ENCODE results near the gene ABHD4.

ABHD4 gene

DNA sequence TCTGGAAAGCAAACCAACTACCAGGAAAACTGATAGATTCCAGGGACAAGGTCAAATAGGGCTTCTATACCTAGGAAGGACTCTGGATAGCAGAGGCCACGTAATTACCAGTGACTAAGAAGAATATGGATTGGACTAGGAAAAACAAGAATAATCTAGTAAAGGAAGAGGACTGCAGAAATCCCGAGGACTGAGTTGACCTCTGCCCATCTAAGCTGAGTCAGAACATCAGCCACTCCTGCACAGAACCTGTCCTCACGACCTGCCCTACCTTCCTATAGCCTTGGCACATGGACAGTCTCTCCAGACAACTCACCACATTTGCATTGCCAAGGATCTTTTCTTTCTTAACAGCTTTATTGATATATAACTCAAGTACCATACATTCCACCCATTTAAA is 43.7 kb downstream of the ABHD4 start:
- TF ChIP-seq, protein P1, sequence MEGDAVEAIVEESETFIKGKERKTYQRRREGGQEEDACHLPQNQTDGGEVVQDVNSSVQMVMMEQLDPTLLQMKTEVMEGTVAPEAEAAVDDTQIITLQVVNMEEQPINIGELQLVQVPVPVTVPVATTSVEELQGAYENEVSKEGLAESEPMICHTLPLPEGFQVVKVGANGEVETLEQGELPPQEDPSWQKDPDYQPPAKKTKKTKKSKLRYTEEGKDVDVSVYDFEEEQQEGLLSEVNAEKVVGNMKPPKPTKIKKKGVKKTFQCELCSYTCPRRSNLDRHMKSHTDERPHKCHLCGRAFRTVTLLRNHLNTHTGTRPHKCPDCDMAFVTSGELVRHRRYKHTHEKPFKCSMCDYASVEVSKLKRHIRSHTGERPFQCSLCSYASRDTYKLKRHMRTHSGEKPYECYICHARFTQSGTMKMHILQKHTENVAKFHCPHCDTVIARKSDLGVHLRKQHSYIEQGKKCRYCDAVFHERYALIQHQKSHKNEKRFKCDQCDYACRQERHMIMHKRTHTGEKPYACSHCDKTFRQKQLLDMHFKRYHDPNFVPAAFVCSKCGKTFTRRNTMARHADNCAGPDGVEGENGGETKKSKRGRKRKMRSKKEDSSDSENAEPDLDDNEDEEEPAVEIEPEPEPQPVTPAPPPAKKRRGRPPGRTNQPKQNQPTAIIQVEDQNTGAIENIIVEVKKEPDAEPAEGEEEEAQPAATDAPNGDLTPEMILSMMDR (IDR thresholded peaks at IDR 0.05; ENCODE audit: insufficient read depth, missing control alignments) = no peak
- no peak for FAIRE-seq
- DNase-seq (ENCODE audit: insufficient read length, low spot score) = no peak

DNA sequence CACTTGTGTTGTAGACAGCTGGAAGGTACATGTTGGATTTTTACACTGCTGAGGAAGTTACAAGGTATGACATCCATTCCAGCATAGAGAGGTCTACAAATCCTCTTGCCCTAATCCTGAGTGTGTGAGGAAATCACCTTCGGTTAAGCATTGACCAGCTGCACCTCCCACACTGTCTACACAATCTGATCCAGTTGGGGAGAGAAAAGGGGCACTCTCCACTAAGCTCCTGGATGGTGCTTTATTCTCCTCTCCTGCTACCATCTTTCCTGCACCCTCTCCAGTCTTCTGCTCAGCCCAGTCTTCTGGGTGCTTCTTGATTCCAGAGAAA is 46.2 kb downstream of the ABHD4 start, which contains the start of gene OR6J1:
OR6J1 (minus strand) TSS at position 48 of the 331 bp plus-strand sequence. CDS start 9,541 bp downstream, outside the sequence.
- TF ChIP-seq, protein P1 (IDR thresholded peaks at IDR 0.05; ENCODE audit: insufficient read depth, missing control alignments) = no peak
- FAIRE-seq (no peak), DNase-seq (ENCODE audit: insufficient read length, low spot score) (no peak)

- TF ChIP-seq, protein P1 (IDR thresholded peaks at IDR 0.05; ENCODE audit: insufficient read depth, missing control alignments) = no peak
- DNase-seq (ENCODE audit: insufficient read length, low spot score) (no peak), FAIRE-seq (no peak)
Measured at GRCh38 chr14:22646570-22647254, 48.6 kb downstream of the ABHD4 start.

GRCh38 chr14:22648506-22648905 is 50.4 kb downstream of the ABHD4 start:
- DNase-seq (ENCODE audit: insufficient read length, low spot score) (no peak), FAIRE-seq (no peak)
- TF ChIP-seq, protein P1 (IDR thresholded peaks at IDR 0.05; ENCODE audit: insufficient read depth, missing control alignments) = no peak

GRCh38 chr14:22650046-22650739 is 52.1 kb downstream of the ABHD4 start:
- DNase-seq (ENCODE audit: insufficient read length, low spot score) = no peak
- no peak for FAIRE-seq
- TF ChIP-seq, protein P1 (IDR thresholded peaks at IDR 0.05; ENCODE audit: insufficient read depth, missing control alignments) = no peak

DNA sequence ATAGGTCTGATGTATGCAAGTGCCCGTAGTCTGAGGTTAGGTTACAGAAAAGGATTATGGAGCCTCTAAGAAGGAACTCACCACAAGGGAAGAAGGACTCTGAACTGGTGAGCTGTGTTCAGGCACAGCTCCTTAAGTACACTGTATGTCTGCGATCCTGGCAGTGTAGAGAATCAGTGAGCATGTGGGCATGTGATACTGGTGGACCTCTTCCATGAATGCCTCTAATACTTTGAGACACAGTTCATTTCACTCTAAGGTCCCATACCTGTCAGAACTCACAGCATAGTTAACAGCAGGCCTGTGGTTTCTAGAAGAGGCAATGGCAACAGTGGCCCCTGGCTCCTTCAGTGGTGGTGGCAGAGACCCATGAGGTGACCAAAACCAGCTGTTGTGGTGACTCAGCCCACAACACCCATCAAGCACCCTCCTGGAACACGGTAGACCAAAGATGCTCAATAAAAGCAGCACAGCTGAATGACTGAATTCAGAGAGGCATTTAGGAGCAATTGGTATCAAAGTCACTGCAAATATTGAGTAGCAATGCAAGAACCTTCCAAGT is 52.9 kb downstream of the ABHD4 start:
- DNase-seq (ENCODE audit: insufficient read length, low spot score) (no peak), FAIRE-seq (no peak)
- TF ChIP-seq, protein P1 (IDR thresholded peaks at IDR 0.05; ENCODE audit: insufficient read depth, missing control alignments) = no peak

DNA sequence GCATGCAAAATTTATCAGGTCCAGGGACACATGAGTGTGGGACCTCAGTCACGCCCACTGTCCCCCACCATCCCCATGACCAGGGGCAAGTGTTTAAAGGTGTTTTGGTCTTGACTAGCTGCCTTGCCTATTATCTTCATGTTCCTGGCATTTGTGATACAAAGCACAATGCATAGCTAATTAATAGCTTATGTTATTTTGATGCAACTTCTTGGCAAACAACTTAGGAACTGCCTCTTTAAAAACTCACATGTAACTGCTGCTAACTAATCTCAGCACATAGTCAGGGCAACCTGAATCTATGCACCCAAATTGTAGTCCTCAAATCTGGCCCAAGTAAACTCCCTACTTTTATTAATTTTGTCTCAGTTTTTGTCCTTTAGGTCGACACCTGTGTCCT is 53.5 kb downstream of the ABHD4 start:
- FAIRE-seq (no peak), DNase-seq (ENCODE audit: insufficient read length, low spot score) (no peak)
- TF ChIP-seq, protein P1 (IDR thresholded peaks at IDR 0.05; ENCODE audit: insufficient read depth, missing control alignments) = no peak
